PC-3 (cell line): ENCODE results near the gene CACNA1C.

Experiments
- CTCF ChIP-seq: fragments of 300-600 bp; sonication (generic); conservative IDR thresholded peaks from 2 replicates; pipeline ENCODE4 v1.5.1; 2017; ENCODE audit warnings: antibody characterized with exemption, low read depth, mild to moderate bottlenecking, low read length
- EZH2 ChIP-seq: fragments of 300-600 bp; sonication (generic); IDR thresholded peaks from one replicate; pipeline ENCODE4 v1.6.1; 2017; ENCODE audit warnings: antibody characterized with exemption, mild to moderate bottlenecking, low read length; ENCODE audit not compliant: unreplicated experiment
- EZH2phosphoT487 ChIP-seq: fragments of 300-600 bp; sonication (generic); IDR thresholded peaks from 2 replicates; pipeline ENCODE4 v1.6.1; 2018; ENCODE audit warnings: mild to moderate bottlenecking, antibody characterized with exemption, low read length, borderline replicate concordance

GRCh38 chr12:2737656-2738241, 685.0 kb downstream of the CACNA1C start:
- TF ChIP-seq CTCF (no peak), EZH2 (no peak), EZH2phosphoT487 (no peak)
